ENCODE measurements around the gene NPEPPS. TPM values are rescaled to one million over a fixed set of nuclear protein-coding genes. Genes with fewer than 3 reads are reported as not detected.

NPEPPS gene
- total and polyA plus RNA-seq, 2 donors (not counting 1 experiment from before 2014, with no cell fraction given), result 127 to 144 TPM

- Histone ChIP-seq H3K27ac (ENCODE audit: insufficient read depth, low read length) (no peak overlapping the region), H3K27me3 (ENCODE audit: control insufficient read depth, insufficient read depth, low read length) (no peaks in the 10 kb centered on the region), H2AFZ (ENCODE audit: low read length) (no peak overlapping the region), H4K20me1 (ENCODE audit: control insufficient read depth, extremely low read depth, insufficient read depth, low read length) (no peaks in the 10 kb centered on the region), H3K9me3 (ENCODE audit: control insufficient read depth, insufficient read depth, low read depth, low read length) (no peaks in the 10 kb centered on the region), H3K79me2 (ENCODE audit: control insufficient read depth, insufficient read depth, low read length) (no peaks in the 10 kb centered on the region), H3K4me1 (ENCODE audit: control insufficient read depth, extremely low read depth, insufficient read depth, low read length) (no peaks in the 10 kb centered on the region), H3K4me2 (ENCODE audit: extremely low read depth, insufficient read depth, low read length) (no peak overlapping the region), H3K36me3 (ENCODE audit: control insufficient read depth, insufficient read depth, low read length) (no peaks in the 10 kb centered on the region), H3K9ac (ENCODE audit: insufficient read depth, low read length) (no peak overlapping the region), H3K4me3 (replicated peaks in 1 of 4; ENCODE audit: control extremely low read depth in 1 of 4, insufficient read depth in 1 of 4, low read depth in 3 of 4, low read length in 4 of 4) (no peak overlapping the region)
- no peak for DNase-seq (ENCODE audit: low read depth in 2 of 2)
- TF ChIP-seq CTCF (conservative IDR thresholded peaks at IDR 0.05 in 1 of 2, IDR thresholded peaks at IDR 0.05 in 1 of 2; ENCODE audit: low read depth in 1 of 2, low read length in 2 of 2), result no peak
- TF ChIP-seq EZH2 (IDR thresholded peaks at IDR 0.05; ENCODE audit: low read length, missing control alignments), result no peak
These were observed 97.2 kb downstream of the NPEPPS start for GRCh38 chr17:47628014-47628566.

GRCh38 chr17:47629826-47630225 lies 98.9 kb downstream of the NPEPPS start:
- no peak for TF ChIP-seq CTCF (conservative IDR thresholded peaks at IDR 0.05 in 1 of 2, IDR thresholded peaks at IDR 0.05 in 1 of 2; ENCODE audit: low read depth in 1 of 2, low read length in 2 of 2)
- TF ChIP-seq EZH2 (IDR thresholded peaks at IDR 0.05; ENCODE audit: low read length, missing control alignments), result no peak
- DNase-seq (ENCODE audit: low read depth in 2 of 2), result no peak

GRCh38 chr17:47630614-47631013 lies 99.7 kb downstream of the NPEPPS start:
- Histone ChIP-seq H3K36me3 (ENCODE audit: control insufficient read depth, insufficient read depth, low read length) (no peaks in the 10 kb centered on the region), H3K4me3 (replicated peaks in 1 of 4; ENCODE audit: control extremely low read depth in 1 of 4, insufficient read depth in 1 of 4, low read depth in 3 of 4, low read length in 4 of 4) (no peak overlapping the region), H4K20me1 (ENCODE audit: control insufficient read depth, extremely low read depth, insufficient read depth, low read length) (no peaks in the 10 kb centered on the region), H3K9ac (ENCODE audit: insufficient read depth, low read length) (no peak overlapping the region), H3K4me2 (ENCODE audit: extremely low read depth, insufficient read depth, low read length) (no peak overlapping the region), H3K27me3 (ENCODE audit: control insufficient read depth, insufficient read depth, low read length) (no peaks in the 10 kb centered on the region), H2AFZ (ENCODE audit: low read length) (no peak overlapping the region), H3K9me3 (ENCODE audit: control insufficient read depth, insufficient read depth, low read depth, low read length) (no peaks in the 10 kb centered on the region), H3K27ac (ENCODE audit: insufficient read depth, low read length) (no peak overlapping the region), H3K79me2 (ENCODE audit: control insufficient read depth, insufficient read depth, low read length) (no peaks in the 10 kb centered on the region), H3K4me1 (ENCODE audit: control insufficient read depth, extremely low read depth, insufficient read depth, low read length) (no peaks in the 10 kb centered on the region)
- no peak for TF ChIP-seq CTCF (conservative IDR thresholded peaks at IDR 0.05 in 1 of 2, IDR thresholded peaks at IDR 0.05 in 1 of 2; ENCODE audit: low read depth in 1 of 2, low read length in 2 of 2)
- no peak for TF ChIP-seq EZH2 (IDR thresholded peaks at IDR 0.05; ENCODE audit: low read length, missing control alignments)
- no peak for DNase-seq (ENCODE audit: low read depth in 2 of 2)

More at GRCh38 chr17:47629826-47630225, 98.9 kb downstream of the NPEPPS start:
- H3K4me3 ChIP-seq (replicated peaks in 1 of 4; ENCODE audit: control extremely low read depth in 1 of 4, insufficient read depth in 1 of 4, low read depth in 3 of 4, low read length in 4 of 4), result no peak overlapping the region
- no peaks in the 10 kb centered on the region for H4K20me1 ChIP-seq (ENCODE audit: control insufficient read depth, extremely low read depth, insufficient read depth, low read length)
- H3K9me3 ChIP-seq (ENCODE audit: control insufficient read depth, insufficient read depth, low read depth, low read length), result no peaks in the 10 kb centered on the region
- no peaks in the 10 kb centered on the region for H3K36me3 ChIP-seq (ENCODE audit: control insufficient read depth, insufficient read depth, low read length)
- H3K79me2 ChIP-seq (ENCODE audit: control insufficient read depth, insufficient read depth, low read length), result no peaks in the 10 kb centered on the region
- no peak overlapping the region for H3K27ac ChIP-seq (ENCODE audit: insufficient read depth, low read length)
- no peak overlapping the region for H2AFZ ChIP-seq (ENCODE audit: low read length)
- H3K4me2 ChIP-seq (ENCODE audit: extremely low read depth, insufficient read depth, low read length), result no peak overlapping the region
- H3K9ac ChIP-seq (ENCODE audit: insufficient read depth, low read length), result no peak overlapping the region
- H3K27me3 ChIP-seq (ENCODE audit: control insufficient read depth, insufficient read depth, low read length), result no peaks in the 10 kb centered on the region
- H3K4me1 ChIP-seq (ENCODE audit: control insufficient read depth, extremely low read depth, insufficient read depth, low read length), result no peaks in the 10 kb centered on the region

All from fibroblast of lung (primary cell).